ENCODE results near the gene ENTPD8.

DNA sequence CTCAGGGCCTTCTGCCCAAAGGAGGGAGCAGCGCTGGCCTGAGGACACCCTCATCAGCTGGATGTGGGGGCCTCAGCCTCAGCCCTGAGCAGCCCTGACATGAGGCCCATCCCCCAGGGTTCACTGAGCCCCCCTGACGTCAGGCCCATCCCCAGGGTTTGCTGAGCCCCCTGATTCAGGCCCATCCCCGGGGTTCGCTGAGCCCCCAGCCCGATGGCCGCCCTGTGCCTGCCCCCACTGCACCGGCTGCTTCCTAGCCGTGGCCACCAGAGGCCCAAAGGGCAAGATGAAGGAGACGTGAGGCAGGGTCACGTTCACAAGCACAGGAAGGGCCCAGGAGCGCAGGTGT lies 37.4 kb upstream of the ENTPD8 start:
- no peak for TF ChIP-seq YY1 (IDR thresholded peaks at IDR 0.05; ENCODE audit: low read depth)
- no peak for TF ChIP-seq EP300 (IDR thresholded peaks at IDR 0.05; ENCODE audit: borderline replicate concordance)
- no peak for TF ChIP-seq NFIC (IDR thresholded peaks at IDR 0.05)
- TF ChIP-seq TAF1 (IDR thresholded peaks at IDR 0.05; ENCODE audit: low read depth): no peak
- TF ChIP-seq RAD21 (IDR thresholded peaks at IDR 0.05; ENCODE audit: low read depth): no peak
- no peak for TF ChIP-seq FOXM1 (IDR thresholded peaks at IDR 0.05; ENCODE audit: borderline replicate concordance, low read depth)
- TF ChIP-seq TCF12 (IDR thresholded peaks at IDR 0.05; ENCODE audit: low read depth): no peak
- TF ChIP-seq CEBPB (IDR thresholded peaks at IDR 0.05): no peak
- no peak for TF ChIP-seq CREB1 (IDR thresholded peaks at IDR 0.05; ENCODE audit: low read depth)
- TF ChIP-seq, protein P1, sequence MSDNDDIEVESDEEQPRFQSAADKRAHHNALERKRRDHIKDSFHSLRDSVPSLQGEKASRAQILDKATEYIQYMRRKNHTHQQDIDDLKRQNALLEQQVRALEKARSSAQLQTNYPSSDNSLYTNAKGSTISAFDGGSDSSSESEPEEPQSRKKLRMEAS (IDR thresholded peaks at IDR 0.05): no peak

All from Ishikawa (cell line).